RWPE2 (cell line): ENCODE data around the gene CRTC2.

Experiments
- ATAC-seq: fragments of 200-7000 bp; cut with Tn5 transposase; 3 replicates; pipeline ENCODE4 v1.9.1; 2021; ENCODE audit warnings: low read depth
- DNase-seq: peaks from one replicate; pipeline ENCODE4 v3.0.0-alpha.2; 2020; ENCODE audit warnings: low spot score
- H3K27ac ChIP-seq: fragments of 450-650 bp; 2 replicates; pipeline ENCODE4 v1.5.1; 2017; ENCODE audit warnings: mild to moderate bottlenecking; ENCODE audit not compliant: poor library complexity, severe bottlenecking
- H3K27me3 ChIP-seq: fragments of 250-450 bp; sonication (Bioruptor Pico); 2 replicates; pipeline ENCODE4 v1.5.1; 2021; ENCODE audit warnings: mild to moderate bottlenecking, moderate library complexity; ENCODE audit not compliant: insufficient read depth, poor library complexity, severe bottlenecking
- H3K36me3 ChIP-seq: fragments of 250-450 bp; sonication (Bioruptor Pico); 2 replicates; pipeline ENCODE4 v1.5.1; 2020; ENCODE audit warnings: low read depth, mild to moderate bottlenecking, moderate library complexity
- H3K4me1 ChIP-seq: fragments of 250-450 bp; sonication (Bioruptor Pico); 2 replicates; pipeline ENCODE4 v1.5.1; 2021; ENCODE audit warnings: mild to moderate bottlenecking, moderate library complexity; ENCODE audit not compliant: insufficient read depth, poor library complexity, severe bottlenecking
- H3K4me3 ChIP-seq: fragments of 250-450 bp; sonication (Bioruptor Pico); 2 replicates; pipeline ENCODE4 v1.5.1; 2021; ENCODE audit warnings: mild to moderate bottlenecking, moderate library complexity; ENCODE audit not compliant: severe bottlenecking
- H3K9me3 ChIP-seq: fragments of 250-450 bp; sonication (Bioruptor Pico); 2 replicates; pipeline ENCODE4 v1.5.1; 2021; ENCODE audit warnings: mild to moderate bottlenecking, moderate library complexity; ENCODE audit not compliant: severe bottlenecking
- TF ChIP-seq, protein P1 (sequence below): fragments of 450-650 bp; IDR thresholded peaks from one replicate; pipeline ENCODE4 v1.5.1; 2017; ENCODE audit warnings: mild to moderate bottlenecking, moderate library complexity; ENCODE audit not compliant: poor library complexity, severe bottlenecking

Gene CRTC2

DNA sequence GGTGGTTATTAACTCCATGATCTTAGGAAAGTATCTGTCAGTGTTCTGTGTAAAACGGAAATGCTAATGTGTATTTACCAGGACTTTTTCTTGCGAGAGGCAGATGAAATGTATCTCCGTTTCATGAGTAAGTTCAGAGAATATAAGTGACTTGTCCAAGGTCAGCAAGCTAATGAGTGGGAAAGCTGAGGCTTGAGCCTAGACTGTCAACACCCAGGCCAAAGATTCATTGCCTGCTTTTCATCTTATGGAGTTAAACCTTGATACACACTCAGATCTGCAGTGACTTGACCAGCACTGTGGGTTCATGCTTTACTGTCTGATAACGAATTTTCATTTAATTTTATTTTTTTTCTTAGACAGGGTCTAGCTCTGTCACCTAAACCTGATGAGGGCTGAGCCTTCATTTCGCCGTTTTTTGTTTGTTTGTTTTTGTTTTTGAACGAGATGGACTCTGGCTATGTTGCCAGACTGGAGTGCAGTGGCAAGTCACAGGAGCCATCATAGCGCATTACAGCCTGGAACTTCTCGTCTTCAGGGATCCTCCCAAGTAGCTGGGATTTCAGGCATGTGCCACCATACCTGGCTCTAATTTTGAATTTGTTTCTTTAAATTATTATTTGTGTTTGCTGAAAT lies 20.0 kb upstream of the CRTC2 start:
- H3K36me3 ChIP-seq: peaks cover 42% of the 10 kb centered on the region
- peak overlapping the region; percentile 45 for H3K27ac ChIP-seq
- TF ChIP-seq, protein P1, sequence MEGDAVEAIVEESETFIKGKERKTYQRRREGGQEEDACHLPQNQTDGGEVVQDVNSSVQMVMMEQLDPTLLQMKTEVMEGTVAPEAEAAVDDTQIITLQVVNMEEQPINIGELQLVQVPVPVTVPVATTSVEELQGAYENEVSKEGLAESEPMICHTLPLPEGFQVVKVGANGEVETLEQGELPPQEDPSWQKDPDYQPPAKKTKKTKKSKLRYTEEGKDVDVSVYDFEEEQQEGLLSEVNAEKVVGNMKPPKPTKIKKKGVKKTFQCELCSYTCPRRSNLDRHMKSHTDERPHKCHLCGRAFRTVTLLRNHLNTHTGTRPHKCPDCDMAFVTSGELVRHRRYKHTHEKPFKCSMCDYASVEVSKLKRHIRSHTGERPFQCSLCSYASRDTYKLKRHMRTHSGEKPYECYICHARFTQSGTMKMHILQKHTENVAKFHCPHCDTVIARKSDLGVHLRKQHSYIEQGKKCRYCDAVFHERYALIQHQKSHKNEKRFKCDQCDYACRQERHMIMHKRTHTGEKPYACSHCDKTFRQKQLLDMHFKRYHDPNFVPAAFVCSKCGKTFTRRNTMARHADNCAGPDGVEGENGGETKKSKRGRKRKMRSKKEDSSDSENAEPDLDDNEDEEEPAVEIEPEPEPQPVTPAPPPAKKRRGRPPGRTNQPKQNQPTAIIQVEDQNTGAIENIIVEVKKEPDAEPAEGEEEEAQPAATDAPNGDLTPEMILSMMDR: no peak

DNA sequence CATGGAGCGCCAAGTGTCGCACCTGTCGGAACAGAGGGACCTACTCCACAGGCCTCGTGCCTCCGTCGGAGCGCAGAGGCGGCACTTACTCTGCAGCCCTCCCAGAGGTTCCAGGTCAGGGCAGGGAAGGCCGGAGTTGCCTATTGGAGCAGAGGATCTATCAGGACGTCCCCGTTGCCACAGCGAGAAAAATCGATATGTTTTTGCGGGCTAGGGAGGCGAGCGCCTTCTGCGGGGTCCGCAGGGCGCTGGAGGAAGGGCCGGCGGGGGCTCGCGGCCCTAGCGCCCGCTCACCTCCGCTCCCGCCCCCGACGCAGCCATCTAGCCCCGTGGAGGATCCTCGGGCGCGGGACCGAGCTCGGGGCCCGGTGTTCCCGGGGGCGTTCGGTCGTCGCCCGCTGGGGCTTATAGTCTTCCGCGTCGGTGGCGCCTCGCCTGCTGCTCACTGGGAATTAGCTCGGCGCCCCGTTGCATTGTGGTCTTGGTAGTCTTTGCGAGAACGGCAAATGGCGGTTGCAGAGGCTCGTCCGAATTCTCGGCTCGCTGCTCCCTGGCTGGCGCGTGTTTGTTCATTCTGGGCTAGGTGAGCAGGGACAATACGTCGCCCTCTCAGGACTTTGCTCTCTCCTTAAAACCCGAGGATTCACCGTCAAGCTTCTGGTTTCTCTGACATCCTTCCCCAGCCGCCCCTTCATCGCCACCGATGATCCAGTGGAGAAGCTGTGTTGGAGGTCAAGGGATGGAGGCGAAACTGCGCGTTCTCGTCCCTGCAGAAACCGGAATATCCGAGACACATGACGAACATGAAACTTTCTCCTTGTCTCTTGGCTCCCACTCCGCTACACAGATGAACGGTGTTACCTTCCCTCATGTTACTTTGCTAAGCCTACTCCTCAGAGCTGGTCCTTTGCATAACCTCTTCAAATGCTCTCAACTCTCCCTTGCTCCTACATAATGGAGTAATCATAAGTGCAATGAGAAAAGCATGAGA lies 19.1 kb upstream of the CRTC2 start, which contains the start of gene JTB:
Gene JTB, minus strand, starts transcription at position 425 of the 991 bp plus-strand sequence. Its CDS starts 422 bp downstream, at position 3.
- peak; percentile 86 for DNase-seq
- TF ChIP-seq, protein P1: no peak
- Histone ChIP-seq H3K36me3 (peaks cover 36% of the 10 kb centered on the region), H3K27ac (peak within 1 kb of the TSS; percentile 45), H3K4me1 (peaks cover 3% of the 10 kb centered on the region), H3K9me3 (no peaks in the 10 kb centered on the region), H3K4me3 (peak within 1 kb of the TSS; percentile 72), H3K27me3 (no peaks in the 10 kb centered on the region)
- ATAC-seq: peak; percentile 92

More for the DNA sequence above, 20.0 kb upstream of the CRTC2 start:
- no peaks in the 10 kb centered on the region for H3K27me3 ChIP-seq
- H3K9me3 ChIP-seq: no peaks in the 10 kb centered on the region
- peak overlapping the region; percentile 72 for H3K4me3 ChIP-seq
- DNase-seq (no peak), ATAC-seq (no peak)
- peaks cover 3% of the 10 kb centered on the region for H3K4me1 ChIP-seq

DNA sequence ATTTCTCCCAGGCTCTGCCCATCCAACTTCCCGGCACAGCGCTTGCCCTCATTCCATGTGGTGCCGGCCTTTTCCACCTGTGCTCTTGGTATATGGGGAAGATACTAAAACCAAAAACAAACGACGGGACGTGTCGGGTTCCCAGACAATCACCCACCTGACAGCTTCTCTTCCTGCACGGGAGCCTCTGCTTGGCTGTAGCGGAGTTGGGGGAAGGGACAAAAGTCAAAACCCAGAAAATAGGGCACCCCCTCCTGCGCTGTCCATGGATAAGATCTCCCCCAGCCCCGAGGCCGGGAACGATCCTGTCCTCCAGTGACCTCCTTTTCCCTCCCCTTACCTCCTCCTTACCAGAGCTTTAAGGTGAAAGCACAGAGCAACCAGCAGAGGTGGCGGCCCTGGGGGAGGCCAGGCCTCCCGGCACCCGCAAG lies 18.4 kb upstream of the CRTC2 start:
- Histone ChIP-seq H3K36me3 (peaks cover 36% of the 10 kb centered on the region), H3K27ac (peak overlapping the region; percentile 45), H3K4me1 (peaks cover 3% of the 10 kb centered on the region), H3K9me3 (no peaks in the 10 kb centered on the region), H3K27me3 (no peaks in the 10 kb centered on the region), H3K4me3 (peak overlapping the region; percentile 72)
- ATAC-seq (no peak; the same call in 2 of the 3 replicates), DNase-seq (no peak)
- TF ChIP-seq, protein P1: no peak

DNA sequence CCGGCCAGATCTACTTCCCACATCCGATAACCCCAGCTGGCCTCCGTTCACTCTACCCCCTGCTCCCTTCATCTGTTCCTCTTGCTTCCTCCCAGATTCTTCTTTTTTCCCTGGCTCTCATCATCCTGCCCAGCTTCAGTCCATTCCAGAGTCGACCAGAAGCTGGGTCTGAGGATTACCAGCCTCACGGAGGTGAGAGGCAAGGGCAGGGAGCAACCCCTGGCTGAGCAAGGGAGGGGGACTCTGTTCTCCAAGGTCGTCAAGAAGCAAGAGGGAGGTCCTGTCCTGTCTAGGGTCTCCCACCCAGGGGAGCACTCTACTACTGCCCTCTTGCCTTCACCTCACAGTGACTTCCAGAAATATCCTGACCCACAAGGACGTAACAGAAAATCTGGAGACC lies 15.1 kb upstream of the CRTC2 start:
- H3K9me3 ChIP-seq: no peaks in the 10 kb centered on the region
- TF ChIP-seq, protein P1: no peak
- peaks cover 3% of the 10 kb centered on the region for H3K4me1 ChIP-seq
- no peak overlapping the region for H3K27ac ChIP-seq
- ATAC-seq: no peak
- DNase-seq: no peak
- H3K4me3 ChIP-seq: no peak overlapping the region
- H3K27me3 ChIP-seq: no peaks in the 10 kb centered on the region
- peaks cover 26% of the 10 kb centered on the region for H3K36me3 ChIP-seq
